Mucosa of descending colon (tissue), 3 donors: Measurements from ENCODE around the gene EIF3D. TPM values are rescaled to one million over a fixed set of nuclear protein-coding genes. Genes with fewer than 3 reads are reported as not detected.

ENCODE experiments used
- ATAC-seq: fragments of 200-7000 bp; cut with Tn5 transposase; one replicate; pipeline ENCODE4 v1.9.1; 2020; ENCODE audit warnings: mild to moderate bottlenecking, moderate library complexity
- DNase-seq, 3 donors: peaks; one replicate each; pipeline ENCODE4 v3.0.0-alpha.2; 2020
- H3K36me3 ChIP-seq: fragments of 200-600 bp; one replicate; pipeline ENCODE4 v1.8.0; 2021; ENCODE audit warnings: low read depth, mild to moderate bottlenecking
- H3K4me1 ChIP-seq: fragments of 200-600 bp; one replicate; pipeline ENCODE4 v1.8.0; 2021; ENCODE audit warnings: low read depth, mild to moderate bottlenecking
- H3K4me3 ChIP-seq: fragments of 200-600 bp; one replicate; pipeline ENCODE4 v1.8.0; 2021; ENCODE audit warnings: mild to moderate bottlenecking
- H3K9me3 ChIP-seq: fragments of 200-600 bp; one replicate; pipeline ENCODE4 v1.8.0; 2021; ENCODE audit warnings: mild to moderate bottlenecking
- CTCF ChIP-seq: fragments of 200-600 bp; IDR thresholded peaks from one replicate; pipeline ENCODE4 v1.8.0; 2022; ENCODE audit warnings: antibody characterized with exemption, mild to moderate bottlenecking
- intact Hi-C, 2 donors: fragments of 100-400 bp; cut with DNase I in 1 of 2; cut with micrococcal nuclease in 1 of 2; formaldehyde crosslinking; loops; one replicate each; pipeline versions ENCODE4 v1.11.0 to v1.11.1; 2022; cut with DNase I, micrococcal nuclease
- total RNA-seq, 3 donors: library from RNA; stranded (reverse); fragmentation: NEBNext Ultra II Directional in 2 of 3; extraction: Animal tissue kit (Norgen Biotek cat#: 25700) in 2 of 3; gene quantifications; one replicate each; pipeline versions ENCODE4 v1.2.1 to v1.2.4, GENCODE V29; 2021 to 2023
- donor health status: DM: no; HTN: no; CAD: no; lungs with moderate emphysema.
- donor health status: DM: no; HTN: no; CAD: no.
- donor health status: DM: no; HTN: yes; CAD: no.

EIF3D gene
- total RNA-seq, 3 donors from 2014 or later = 135 to 145 (median 142) TPM

GRCh38 chr22:36505998-36506635 lies 22.8 kb downstream of the EIF3D start:
- DNase-seq (peak in 2 of 3 donors; percentile 48 to 66), ATAC-seq (no peak)
- peaks cover 8% of the 10 kb centered on the region for H3K36me3 ChIP-seq
- H3K4me3 ChIP-seq = no peak overlapping the region
- peaks cover 9% of the 10 kb centered on the region for H3K4me1 ChIP-seq
- TF ChIP-seq CTCF = no peak
- intact Hi-C loops = no loop called here
- no peaks in the 10 kb centered on the region for H3K9me3 ChIP-seq

DNA sequence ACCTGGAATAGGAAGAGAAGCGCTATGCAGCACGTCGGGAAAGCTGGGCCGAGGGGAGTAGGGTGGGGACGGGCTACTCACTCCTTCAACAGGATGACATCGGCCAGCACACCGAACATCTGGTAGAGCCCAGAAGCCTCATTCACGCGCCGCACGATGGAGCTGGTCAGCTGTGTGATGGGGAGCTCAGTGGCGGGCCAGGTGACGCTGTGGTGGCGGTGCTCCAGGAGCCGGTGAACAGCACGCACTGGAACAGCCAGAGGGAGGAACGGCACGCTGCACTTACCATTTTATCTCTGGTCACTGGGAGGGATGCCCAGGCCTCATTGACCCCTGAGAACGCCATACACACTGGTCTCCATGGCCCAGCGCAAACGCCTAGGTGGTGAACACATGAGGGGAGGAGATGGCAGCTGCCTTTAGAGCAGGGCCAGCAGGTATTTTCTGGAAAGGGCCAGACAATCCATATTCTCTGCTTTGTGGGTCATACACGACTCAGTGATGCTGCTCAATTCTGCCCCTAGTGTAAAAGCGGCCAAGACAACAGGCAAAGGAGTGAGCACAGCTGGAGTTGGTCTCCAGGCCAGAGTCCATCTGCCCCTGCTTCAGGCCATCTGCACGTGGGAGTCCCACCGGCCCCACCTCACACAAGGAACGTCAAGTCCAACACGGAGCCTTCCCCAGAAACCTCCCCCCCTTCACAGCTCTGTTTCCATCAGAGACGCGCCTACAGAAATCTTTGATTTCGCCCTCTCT lies 30.9 kb downstream of the EIF3D start:
- Histone ChIP-seq H3K4me1 (no peaks in the 10 kb centered on the region), H3K36me3 (no peaks in the 10 kb centered on the region), H3K4me3 (no peak overlapping the region), H3K9me3 (no peaks in the 10 kb centered on the region)
- intact Hi-C loops = no loop called here
- ATAC-seq (no peak), DNase-seq (peak in 1 of 3 donors; percentile 29)
- TF ChIP-seq CTCF = no peak

DNA sequence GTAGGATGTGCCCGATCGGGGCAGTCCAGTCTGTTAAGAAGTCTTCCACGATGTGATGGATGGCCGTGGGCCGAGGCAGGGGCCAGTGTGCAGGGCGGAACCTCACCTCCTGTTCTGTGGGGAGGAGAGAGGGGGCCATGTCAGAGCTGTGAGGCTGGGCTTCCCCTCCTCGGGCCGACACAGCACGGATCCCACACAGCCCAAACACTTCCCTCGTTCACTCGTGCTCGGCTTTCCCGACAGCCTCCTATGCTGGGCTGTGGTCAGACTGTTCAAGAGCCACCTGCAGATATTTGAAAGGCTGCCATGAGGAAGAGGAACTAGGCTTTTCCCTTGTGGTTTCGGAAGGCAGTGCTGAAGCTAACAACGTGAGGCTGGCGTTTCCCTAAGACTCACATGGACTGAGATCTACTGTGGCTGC lies 35.3 kb downstream of the EIF3D start:
- ATAC-seq (peak; percentile 69), DNase-seq (peak; percentile 41 to 65 (median 46))
- TF ChIP-seq CTCF = no peak
- Histone ChIP-seq H3K4me1 (no peaks in the 10 kb centered on the region), H3K4me3 (no peak overlapping the region), H3K9me3 (no peaks in the 10 kb centered on the region), H3K36me3 (no peaks in the 10 kb centered on the region)
- intact Hi-C loops = no loop called here

- intact Hi-C loops = no loop called here
- no peaks in the 10 kb centered on the region for H3K4me1 ChIP-seq
- no peaks in the 10 kb centered on the region for H3K36me3 ChIP-seq
- no peak for TF ChIP-seq CTCF
- H3K9me3 ChIP-seq = no peaks in the 10 kb centered on the region
- no peak overlapping the region for H3K4me3 ChIP-seq
- peak in 1 of 3 donors; percentile 14 for DNase-seq
- no peak for ATAC-seq
Observed at GRCh38 chr22:36492109-36492508, 36.9 kb downstream of the EIF3D start.

- Histone ChIP-seq H3K4me3 (no peak overlapping the region), H3K9me3 (no peaks in the 10 kb centered on the region), H3K4me1 (no peaks in the 10 kb centered on the region), H3K36me3 (no peaks in the 10 kb centered on the region)
- DNase-seq = peak in 1 of 3 donors; percentile 5
- TF ChIP-seq CTCF = no peak
- ATAC-seq = no peak
- intact Hi-C loops = no loop called here
Observed at GRCh38 chr22:36491155-36491554, 37.8 kb downstream of the EIF3D start.
